Peyer's patch (tissue), 4 donors: Measurements from ENCODE around the gene DDR2.

ENCODE experiments used
- POLR2A ChIP-seq, 2 donors: fragments of 450-650 bp; IDR thresholded peaks; one replicate each; pipeline ENCODE4 v1.5.1; 2017; ENCODE audit warnings: antibody characterized with exemption in 2 of 2, mild to moderate bottlenecking in 2 of 2, moderate library complexity in 2 of 2
- TF ChIP-seq, protein P1 (sequence below), 6 experiments: fragments of 450-650 bp in 4 of 6; fragments of 200-600 bp in 2 of 6; sonication (generic) in 1 of 6; IDR thresholded peaks; one replicate each; pipeline ENCODE4 v1.5.1; 2017 to 2019; ENCODE audit warnings: antibody characterized with exemption in 6 of 6, mild to moderate bottlenecking in 3 of 6, moderate library complexity in 1 of 6

DNA sequence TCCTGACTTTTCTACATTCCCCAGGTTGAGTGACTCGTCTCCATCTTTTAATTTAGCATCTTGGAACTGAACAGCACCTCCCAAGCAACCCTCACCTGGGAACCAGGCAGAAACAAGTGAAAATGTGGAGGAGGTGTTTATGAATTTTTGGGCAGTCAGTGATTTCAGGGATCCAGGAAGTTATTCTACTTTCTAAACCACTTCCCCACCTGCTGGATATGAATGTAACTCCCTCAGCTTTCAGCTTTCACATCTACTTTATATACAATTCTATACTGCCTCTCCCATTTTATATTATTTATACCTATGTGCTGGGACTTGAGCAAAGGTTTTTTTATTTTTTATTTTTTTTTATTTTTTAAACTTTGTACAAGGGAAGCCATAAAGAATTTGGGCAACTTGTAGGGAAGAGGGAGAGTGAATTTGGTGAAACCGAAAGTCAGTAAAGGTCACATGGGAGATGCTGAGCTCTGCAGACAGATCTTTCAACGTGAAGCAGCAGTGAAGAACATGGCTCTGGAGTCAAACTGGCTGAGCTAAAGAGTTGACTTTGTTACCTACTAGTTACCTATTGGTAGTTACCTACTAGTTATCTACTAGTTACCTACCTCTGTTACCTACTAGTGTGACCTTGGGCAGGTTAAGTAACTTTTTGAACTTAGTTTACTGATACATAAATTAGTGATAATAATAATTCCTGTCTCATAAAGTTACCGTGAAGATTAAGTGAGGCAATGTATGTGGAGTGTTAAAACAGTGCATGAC lies 45.5 kb downstream of the DDR2 start:
- TF ChIP-seq, protein P1, sequence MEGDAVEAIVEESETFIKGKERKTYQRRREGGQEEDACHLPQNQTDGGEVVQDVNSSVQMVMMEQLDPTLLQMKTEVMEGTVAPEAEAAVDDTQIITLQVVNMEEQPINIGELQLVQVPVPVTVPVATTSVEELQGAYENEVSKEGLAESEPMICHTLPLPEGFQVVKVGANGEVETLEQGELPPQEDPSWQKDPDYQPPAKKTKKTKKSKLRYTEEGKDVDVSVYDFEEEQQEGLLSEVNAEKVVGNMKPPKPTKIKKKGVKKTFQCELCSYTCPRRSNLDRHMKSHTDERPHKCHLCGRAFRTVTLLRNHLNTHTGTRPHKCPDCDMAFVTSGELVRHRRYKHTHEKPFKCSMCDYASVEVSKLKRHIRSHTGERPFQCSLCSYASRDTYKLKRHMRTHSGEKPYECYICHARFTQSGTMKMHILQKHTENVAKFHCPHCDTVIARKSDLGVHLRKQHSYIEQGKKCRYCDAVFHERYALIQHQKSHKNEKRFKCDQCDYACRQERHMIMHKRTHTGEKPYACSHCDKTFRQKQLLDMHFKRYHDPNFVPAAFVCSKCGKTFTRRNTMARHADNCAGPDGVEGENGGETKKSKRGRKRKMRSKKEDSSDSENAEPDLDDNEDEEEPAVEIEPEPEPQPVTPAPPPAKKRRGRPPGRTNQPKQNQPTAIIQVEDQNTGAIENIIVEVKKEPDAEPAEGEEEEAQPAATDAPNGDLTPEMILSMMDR (IDR thresholded peaks at IDR 0.05): no peak
- no peak for TF ChIP-seq POLR2A (IDR thresholded peaks at IDR 0.05)
